HL-60 (cell line): ENCODE data around the gene PPM1H.

Experiments used
- DNase-seq, 2 experiments: peaks; one replicate each; pipeline ENCODE4 v3.0.0-alpha.2; 2010 to 2020; ENCODE audit warnings: low read depth in 1 of 2, low spot score in 1 of 2
- H3K27ac ChIP-seq: fragments of 250-450 bp; sonication (Bioruptor Pico); replicated peaks from 2 replicates; pipeline ENCODE4 v1.5.1; 2020; ENCODE audit warnings: mild to moderate bottlenecking, moderate library complexity
- H3K27me3 ChIP-seq: fragments of 250-450 bp; sonication (Bioruptor Pico); 2 replicates; pipeline ENCODE4 v1.5.1; 2021; ENCODE audit warnings: mild to moderate bottlenecking, moderate library complexity; ENCODE audit not compliant: insufficient read depth, poor library complexity, severe bottlenecking
- H3K4me3 ChIP-seq: replicated peaks from 2 replicates; pipeline ENCODE4 v1.5.1; 2011; ENCODE audit warnings: mild to moderate bottlenecking, control low read depth, low read length; ENCODE audit not compliant: insufficient read depth
- CTCF ChIP-seq: IDR thresholded peaks from one replicate; pipeline ENCODE4 v1.5.1; 2011; ENCODE audit warnings: low read length, control low read depth, inconsistent platforms; ENCODE audit not compliant: insufficient read depth
- GABPA ChIP-seq: IDR thresholded peaks from 2 replicates; pipeline ENCODE4 v1.6.1; 2012; ENCODE audit warnings: low read depth
- POLR2AphosphoS5 ChIP-seq: IDR thresholded peaks from 2 replicates; pipeline ENCODE4 v1.6.1; 2012; ENCODE audit warnings: low read depth
- SPI1 ChIP-seq: IDR thresholded peaks from 2 replicates; pipeline ENCODE4 v1.6.1; 2012; ENCODE audit warnings: low read depth, mild to moderate bottlenecking, borderline replicate concordance
- TF ChIP-seq, protein P1 (sequence below): IDR thresholded peaks from 2 replicates; pipeline ENCODE4 v1.6.1; 2012; ENCODE audit warnings: low read depth; ENCODE audit not compliant: insufficient replicate concordance

Gene PPM1H

DNA sequence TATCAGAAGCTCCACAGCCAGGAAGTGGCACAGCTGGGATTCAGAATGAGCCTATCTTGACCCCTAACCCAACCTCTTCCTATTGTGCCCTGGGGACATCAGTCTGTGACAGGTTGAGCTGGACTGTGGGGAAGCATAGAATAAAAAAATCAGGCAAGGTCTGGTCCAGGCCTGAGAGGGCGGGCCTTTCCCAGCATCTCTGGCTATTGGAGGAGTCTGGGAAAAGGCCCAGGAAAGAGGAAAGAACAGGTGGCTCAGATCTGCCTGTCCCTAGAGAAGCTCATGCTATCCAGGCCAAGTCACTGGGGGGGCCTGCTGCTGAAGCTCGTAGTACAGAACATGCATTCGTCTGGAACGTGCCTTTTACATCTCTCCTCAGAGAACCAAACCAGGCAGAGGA lies 100.5 kb downstream of the PPM1H start:
- H3K27ac ChIP-seq = no peak overlapping the region
- DNase-seq = no peak
- TF ChIP-seq, protein P1, sequence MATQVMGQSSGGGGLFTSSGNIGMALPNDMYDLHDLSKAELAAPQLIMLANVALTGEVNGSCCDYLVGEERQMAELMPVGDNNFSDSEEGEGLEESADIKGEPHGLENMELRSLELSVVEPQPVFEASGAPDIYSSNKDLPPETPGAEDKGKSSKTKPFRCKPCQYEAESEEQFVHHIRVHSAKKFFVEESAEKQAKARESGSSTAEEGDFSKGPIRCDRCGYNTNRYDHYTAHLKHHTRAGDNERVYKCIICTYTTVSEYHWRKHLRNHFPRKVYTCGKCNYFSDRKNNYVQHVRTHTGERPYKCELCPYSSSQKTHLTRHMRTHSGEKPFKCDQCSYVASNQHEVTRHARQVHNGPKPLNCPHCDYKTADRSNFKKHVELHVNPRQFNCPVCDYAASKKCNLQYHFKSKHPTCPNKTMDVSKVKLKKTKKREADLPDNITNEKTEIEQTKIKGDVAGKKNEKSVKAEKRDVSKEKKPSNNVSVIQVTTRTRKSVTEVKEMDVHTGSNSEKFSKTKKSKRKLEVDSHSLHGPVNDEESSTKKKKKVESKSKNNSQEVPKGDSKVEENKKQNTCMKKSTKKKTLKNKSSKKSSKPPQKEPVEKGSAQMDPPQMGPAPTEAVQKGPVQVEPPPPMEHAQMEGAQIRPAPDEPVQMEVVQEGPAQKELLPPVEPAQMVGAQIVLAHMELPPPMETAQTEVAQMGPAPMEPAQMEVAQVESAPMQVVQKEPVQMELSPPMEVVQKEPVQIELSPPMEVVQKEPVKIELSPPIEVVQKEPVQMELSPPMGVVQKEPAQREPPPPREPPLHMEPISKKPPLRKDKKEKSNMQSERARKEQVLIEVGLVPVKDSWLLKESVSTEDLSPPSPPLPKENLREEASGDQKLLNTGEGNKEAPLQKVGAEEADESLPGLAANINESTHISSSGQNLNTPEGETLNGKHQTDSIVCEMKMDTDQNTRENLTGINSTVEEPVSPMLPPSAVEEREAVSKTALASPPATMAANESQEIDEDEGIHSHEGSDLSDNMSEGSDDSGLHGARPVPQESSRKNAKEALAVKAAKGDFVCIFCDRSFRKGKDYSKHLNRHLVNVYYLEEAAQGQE = no peak
- TF ChIP-seq GABPA = no peak
- TF ChIP-seq CTCF = no peak
- TF ChIP-seq SPI1 = no peak
- TF ChIP-seq POLR2AphosphoS5 = no peak
- H3K27me3 ChIP-seq = no peaks in the 10 kb centered on the region
- H3K4me3 ChIP-seq = no peak overlapping the region

DNA sequence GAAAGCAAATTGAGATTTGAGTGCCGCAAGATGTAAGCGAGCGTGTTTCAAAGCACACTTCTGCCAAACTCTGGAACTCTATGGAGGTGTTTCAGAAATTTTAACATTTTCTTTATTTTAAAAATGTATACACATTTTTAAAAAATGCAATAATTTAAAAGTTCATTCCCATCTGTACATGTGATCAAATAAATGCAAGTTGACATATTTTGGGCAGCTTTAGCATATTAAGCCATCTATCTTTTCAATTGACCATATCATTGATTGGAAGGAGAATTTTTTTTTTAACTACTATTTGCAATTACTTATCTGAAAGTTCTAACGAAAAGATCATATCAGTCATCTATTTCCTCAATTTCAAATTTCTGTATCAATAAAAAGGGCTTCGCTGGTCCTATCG lies 101.3 kb downstream of the PPM1H start:
- no peak for TF ChIP-seq CTCF
- no peak for TF ChIP-seq POLR2AphosphoS5
- TF ChIP-seq, protein P1 = no peak
- no peak for TF ChIP-seq GABPA
- TF ChIP-seq SPI1 = no peak
- Histone ChIP-seq H3K27me3 (no peaks in the 10 kb centered on the region), H3K4me3 (no peak overlapping the region), H3K27ac (no peak overlapping the region)
- no peak for DNase-seq

DNA sequence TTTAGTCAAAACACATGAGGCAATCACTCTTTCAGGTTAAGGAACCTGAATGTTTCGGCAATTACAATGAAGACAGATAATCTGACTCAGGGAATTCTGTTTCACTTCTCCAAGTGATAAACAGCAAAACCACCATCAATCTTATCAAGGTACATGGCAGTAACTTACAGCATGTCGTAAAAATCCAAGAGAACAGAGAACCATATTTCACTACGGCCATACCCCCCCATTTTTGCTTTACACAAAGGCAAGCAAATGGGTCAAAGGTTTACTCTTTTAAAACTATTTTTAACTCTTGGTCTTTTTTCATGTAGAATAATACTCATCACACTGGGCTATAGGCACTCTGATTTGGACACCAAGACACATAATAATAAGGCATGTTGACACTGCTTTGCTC lies 102.4 kb downstream of the PPM1H start:
- no peak overlapping the region for H3K4me3 ChIP-seq
- DNase-seq = no peak
- H3K27me3 ChIP-seq = no peaks in the 10 kb centered on the region
- H3K27ac ChIP-seq = no peak overlapping the region
- no peak for TF ChIP-seq SPI1
- TF ChIP-seq CTCF = no peak
- TF ChIP-seq, protein P1 = no peak
- TF ChIP-seq GABPA = no peak
- no peak for TF ChIP-seq POLR2AphosphoS5
